AG09319 (cell line): ENCODE results near the gene OXER1.

Experiments
- DNase-seq: peaks from one replicate; pipeline ENCODE4 v3.0.0-alpha.2; 2010; ENCODE audit warnings: low read depth; ENCODE audit errors: extremely low read depth
- CTCF ChIP-seq: IDR thresholded peaks from 2 replicates; pipeline ENCODE4 v1.5.1; 2011; ENCODE audit warnings: low read depth, mild to moderate bottlenecking, inconsistent platforms, low read length, moderate library complexity

The OXER1 gene

GRCh38 chr2:42726680-42727079 is 37.3 kb downstream of the OXER1 start:
- no peak for DNase-seq
- TF ChIP-seq CTCF: no peak

DNA sequence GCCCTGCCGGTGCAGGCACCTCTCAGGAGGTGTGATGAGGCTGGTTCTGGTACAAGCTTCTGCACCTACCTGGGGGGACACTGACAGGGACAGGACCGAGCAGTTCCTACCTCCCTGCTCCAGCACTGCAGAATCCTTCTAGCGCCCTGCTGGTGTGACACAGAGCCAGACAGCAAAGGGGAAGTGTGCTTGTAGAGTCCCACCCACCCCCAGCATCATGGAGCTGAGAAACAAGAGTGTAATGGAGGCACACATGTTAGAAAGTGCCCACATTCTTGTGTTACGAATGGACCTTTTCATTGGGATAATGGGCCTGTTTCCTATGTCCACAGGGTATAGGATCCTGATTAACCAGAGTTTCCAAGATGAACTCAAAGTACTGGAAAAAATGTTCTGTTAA is 38.3 kb downstream of the OXER1 start:
- no peak for DNase-seq
- TF ChIP-seq CTCF: no peak

- no peak for DNase-seq
- TF ChIP-seq CTCF: no peak
Measured at GRCh38 chr2:42724886-42725285, 39.0 kb downstream of the OXER1 start.

GRCh38 chr2:42723465-42723864 is 40.5 kb downstream of the OXER1 start:
- no peak for TF ChIP-seq CTCF
- DNase-seq: no peak

GRCh38 chr2:42722320-42723190 is 41.4 kb downstream of the OXER1 start:
- TF ChIP-seq CTCF: no peak
- peak; percentile 80 for DNase-seq

- TF ChIP-seq CTCF: no peak
- DNase-seq: no peak
Measured at GRCh38 chr2:42721898-42722297, 42.0 kb downstream of the OXER1 start.

GRCh38 chr2:42714686-42715085 is 49.2 kb downstream of the OXER1 start:
- no peak for DNase-seq
- TF ChIP-seq CTCF: no peak
